ENCODE measurements around the gene FOXE1.

The FOXE1 gene

DNA sequence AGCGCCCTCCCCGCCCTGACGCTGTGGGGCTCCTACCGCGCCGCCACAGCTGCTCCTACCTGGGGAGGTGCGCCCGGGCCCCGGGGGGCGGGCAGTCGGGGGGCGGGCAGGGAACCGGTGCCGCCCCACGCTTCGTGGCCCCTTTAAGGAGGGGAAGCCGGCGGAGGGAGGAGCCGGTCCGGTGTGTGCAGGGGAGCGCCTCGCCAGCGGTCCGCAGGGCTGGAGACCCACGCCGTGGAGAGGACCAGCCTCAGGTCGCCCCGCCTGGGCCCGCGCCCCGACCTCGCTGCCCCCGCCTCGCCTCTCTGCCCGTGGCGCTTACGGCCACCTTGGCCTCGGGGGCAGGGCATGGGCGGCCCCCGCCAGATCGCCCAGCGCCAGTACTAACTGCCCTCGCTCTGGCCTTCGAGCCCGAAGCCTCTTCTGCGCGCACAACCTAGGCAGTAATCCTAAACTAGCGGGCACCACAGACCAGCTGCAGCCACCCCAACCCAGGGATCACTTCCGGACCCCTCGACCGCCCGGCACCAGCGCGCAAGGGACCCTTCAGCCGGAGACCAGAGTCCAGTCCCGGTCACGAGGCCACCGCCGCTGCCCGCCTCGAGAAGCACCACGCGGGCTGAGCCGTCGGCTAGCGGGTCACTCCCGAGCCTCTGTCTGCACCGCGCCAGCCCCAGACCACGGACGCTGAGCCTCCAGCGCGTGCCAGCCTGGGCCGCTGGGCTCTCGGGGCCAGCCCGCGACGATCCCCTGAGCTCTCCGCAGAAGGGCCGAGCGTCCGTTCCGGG lies at the start of gene FOXE1:
FOXE1 (plus strand) TSS at position 171 of the 788 bp plus-strand sequence. CDS start 689 bp downstream, outside the sequence.
- no peak within 1 kb of the TSS for H2AFZ ChIP-seq (ENCODE audit: low read length)
- no peaks in the 10 kb centered on the region for H3K4me1 ChIP-seq (ENCODE audit: insufficient read depth, low read length, poor library complexity, severe bottlenecking)
- no peaks in the 10 kb centered on the region for H3K9me2 ChIP-seq (replicated peaks; ENCODE audit: low read depth, low read length)
- no peaks in the 10 kb centered on the region for H3K9me3 ChIP-seq (ENCODE audit: insufficient read depth, low read depth, low read length)
- TF ChIP-seq, protein P1, sequence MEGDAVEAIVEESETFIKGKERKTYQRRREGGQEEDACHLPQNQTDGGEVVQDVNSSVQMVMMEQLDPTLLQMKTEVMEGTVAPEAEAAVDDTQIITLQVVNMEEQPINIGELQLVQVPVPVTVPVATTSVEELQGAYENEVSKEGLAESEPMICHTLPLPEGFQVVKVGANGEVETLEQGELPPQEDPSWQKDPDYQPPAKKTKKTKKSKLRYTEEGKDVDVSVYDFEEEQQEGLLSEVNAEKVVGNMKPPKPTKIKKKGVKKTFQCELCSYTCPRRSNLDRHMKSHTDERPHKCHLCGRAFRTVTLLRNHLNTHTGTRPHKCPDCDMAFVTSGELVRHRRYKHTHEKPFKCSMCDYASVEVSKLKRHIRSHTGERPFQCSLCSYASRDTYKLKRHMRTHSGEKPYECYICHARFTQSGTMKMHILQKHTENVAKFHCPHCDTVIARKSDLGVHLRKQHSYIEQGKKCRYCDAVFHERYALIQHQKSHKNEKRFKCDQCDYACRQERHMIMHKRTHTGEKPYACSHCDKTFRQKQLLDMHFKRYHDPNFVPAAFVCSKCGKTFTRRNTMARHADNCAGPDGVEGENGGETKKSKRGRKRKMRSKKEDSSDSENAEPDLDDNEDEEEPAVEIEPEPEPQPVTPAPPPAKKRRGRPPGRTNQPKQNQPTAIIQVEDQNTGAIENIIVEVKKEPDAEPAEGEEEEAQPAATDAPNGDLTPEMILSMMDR (conservative IDR thresholded peaks at IDR 0.05; ENCODE audit: low read length), result no peak
- TF ChIP-seq EZH2phosphoT487 (IDR thresholded peaks at IDR 0.05; ENCODE audit: borderline replicate concordance), result no peak
- H3K27me3 ChIP-seq (ENCODE audit: insufficient read depth, low read length, poor library complexity, severe bottlenecking), result peaks cover 6% of the 10 kb centered on the region
- H3K36me3 ChIP-seq (ENCODE audit: insufficient read depth, low read length), result no peaks in the 10 kb centered on the region
- no peak within 1 kb of the TSS for H3K4me2 ChIP-seq (ENCODE audit: low read depth, low read length, poor library complexity, severe bottlenecking)
- no peak within 1 kb of the TSS for H3K4me3 ChIP-seq (ENCODE audit: low read length, poor library complexity, severe bottlenecking)
- no peaks in the 10 kb centered on the region for H3F3A ChIP-seq (ENCODE audit: low read depth)
- H3K9ac ChIP-seq (ENCODE audit: low read depth, low read length, poor library complexity, severe bottlenecking), result no peak within 1 kb of the TSS
- H3K79me2 ChIP-seq (ENCODE audit: insufficient read depth, low read length), result no peaks in the 10 kb centered on the region
- H4K20me1 ChIP-seq (ENCODE audit: insufficient read depth, low read length, poor library complexity, severe bottlenecking), result no peaks in the 10 kb centered on the region

DNA sequence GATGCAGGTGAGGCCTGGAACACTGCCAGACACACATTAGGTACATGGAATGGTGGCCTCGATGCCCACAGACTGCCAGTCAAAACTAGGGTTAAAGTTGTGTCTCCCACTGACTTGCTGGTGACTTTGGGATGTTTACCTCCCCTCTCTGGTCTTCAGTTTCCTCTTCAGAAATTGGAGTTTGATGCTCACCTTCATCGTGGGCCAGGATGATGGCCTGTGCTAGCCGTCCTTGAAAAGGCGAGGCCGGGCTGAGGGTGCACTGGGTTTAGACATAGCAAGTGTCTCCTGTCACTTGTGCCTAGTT lies 49.0 kb upstream of the FOXE1 start:
- H3K36me3 ChIP-seq (ENCODE audit: insufficient read depth, low read length), result no peaks in the 10 kb centered on the region
- no peaks in the 10 kb centered on the region for H3K27me3 ChIP-seq (ENCODE audit: insufficient read depth, low read length, poor library complexity, severe bottlenecking)
- H3K4me1 ChIP-seq (ENCODE audit: insufficient read depth, low read length, poor library complexity, severe bottlenecking), result no peaks in the 10 kb centered on the region
- peak overlapping the region; percentile 80; the same call in 1 of the 2 replicates for H2AFZ ChIP-seq (ENCODE audit: low read length)
- H3K4me2 ChIP-seq (ENCODE audit: low read depth, low read length, poor library complexity, severe bottlenecking), result peak overlapping the region; percentile 59
- no peaks in the 10 kb centered on the region for H3K9me2 ChIP-seq (replicated peaks; ENCODE audit: low read depth, low read length)
- H4K20me1 ChIP-seq (ENCODE audit: insufficient read depth, low read length, poor library complexity, severe bottlenecking), result no peaks in the 10 kb centered on the region
- H3K9me3 ChIP-seq (ENCODE audit: insufficient read depth, low read depth, low read length), result no peaks in the 10 kb centered on the region
- no peak for TF ChIP-seq EZH2phosphoT487 (IDR thresholded peaks at IDR 0.05; ENCODE audit: borderline replicate concordance)
- TF ChIP-seq, protein P1 (conservative IDR thresholded peaks at IDR 0.05; ENCODE audit: low read length), result no peak
- no peaks in the 10 kb centered on the region for H3K79me2 ChIP-seq (ENCODE audit: insufficient read depth, low read length)
- no peaks in the 10 kb centered on the region for H3F3A ChIP-seq (ENCODE audit: low read depth)
- no peak overlapping the region for H3K9ac ChIP-seq (ENCODE audit: low read depth, low read length, poor library complexity, severe bottlenecking)
- peak overlapping the region; percentile 65 for H3K4me3 ChIP-seq (ENCODE audit: low read length, poor library complexity, severe bottlenecking)

DNA sequence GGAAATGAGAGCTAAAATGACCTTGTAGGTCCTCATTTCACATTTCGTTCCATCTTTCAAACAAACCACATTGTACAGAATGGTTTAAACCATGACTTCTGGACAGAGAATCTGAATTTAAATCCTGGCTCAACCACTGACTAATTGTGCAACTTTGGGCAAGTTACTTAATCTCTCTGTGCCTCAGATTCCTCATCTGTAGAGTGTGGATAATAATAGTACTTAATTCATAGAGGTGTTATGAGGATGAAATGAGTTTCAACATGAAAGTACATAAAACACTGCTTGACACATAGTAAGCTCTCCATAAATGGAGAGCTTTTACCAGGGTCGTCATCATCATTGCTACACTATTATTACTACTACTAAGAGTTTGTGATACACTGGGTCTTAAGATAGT lies 46.3 kb upstream of the FOXE1 start:
- no peak overlapping the region for H3K4me2 ChIP-seq (ENCODE audit: low read depth, low read length, poor library complexity, severe bottlenecking)
- H3K4me1 ChIP-seq (ENCODE audit: insufficient read depth, low read length, poor library complexity, severe bottlenecking), result no peaks in the 10 kb centered on the region
- H3K27me3 ChIP-seq (ENCODE audit: insufficient read depth, low read length, poor library complexity, severe bottlenecking), result no peaks in the 10 kb centered on the region
- H3K36me3 ChIP-seq (ENCODE audit: insufficient read depth, low read length), result no peaks in the 10 kb centered on the region
- H3K9me3 ChIP-seq (ENCODE audit: insufficient read depth, low read depth, low read length), result no peaks in the 10 kb centered on the region
- H3K4me3 ChIP-seq (ENCODE audit: low read length, poor library complexity, severe bottlenecking), result no peak overlapping the region
- H3F3A ChIP-seq (ENCODE audit: low read depth), result no peaks in the 10 kb centered on the region
- no peaks in the 10 kb centered on the region for H3K9me2 ChIP-seq (replicated peaks; ENCODE audit: low read depth, low read length)
- TF ChIP-seq EZH2phosphoT487 (IDR thresholded peaks at IDR 0.05; ENCODE audit: borderline replicate concordance), result no peak
- TF ChIP-seq, protein P1 (conservative IDR thresholded peaks at IDR 0.05; ENCODE audit: low read length), result no peak
- H3K79me2 ChIP-seq (ENCODE audit: insufficient read depth, low read length), result no peaks in the 10 kb centered on the region
- no peak overlapping the region for H2AFZ ChIP-seq (ENCODE audit: low read length)
- H4K20me1 ChIP-seq (ENCODE audit: insufficient read depth, low read length, poor library complexity, severe bottlenecking), result no peaks in the 10 kb centered on the region
- no peak overlapping the region for H3K9ac ChIP-seq (ENCODE audit: low read depth, low read length, poor library complexity, severe bottlenecking)
